ENCODE results near the gene KIAA1191.

DNA sequence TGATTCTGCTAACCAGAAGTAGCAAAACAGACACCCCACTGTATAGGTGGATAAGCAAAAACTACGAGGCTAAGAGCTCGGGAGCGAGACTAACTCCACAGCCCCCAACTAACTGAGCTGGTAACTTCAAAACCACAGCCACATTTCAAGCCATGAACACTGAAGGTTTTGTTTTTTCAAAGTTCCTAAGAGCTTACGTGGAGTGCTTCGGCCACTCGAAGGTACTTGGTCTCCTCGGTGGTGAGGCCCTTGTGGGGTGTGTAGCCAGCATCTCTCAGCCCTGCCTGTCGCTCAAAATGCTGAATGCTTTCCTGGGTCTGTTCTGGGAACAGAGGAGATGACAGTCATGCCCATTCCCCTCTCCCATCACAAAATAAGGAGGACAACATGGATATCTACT, 11.1 kb downstream of the KIAA1191 start:
- TF ChIP-seq, protein P1, sequence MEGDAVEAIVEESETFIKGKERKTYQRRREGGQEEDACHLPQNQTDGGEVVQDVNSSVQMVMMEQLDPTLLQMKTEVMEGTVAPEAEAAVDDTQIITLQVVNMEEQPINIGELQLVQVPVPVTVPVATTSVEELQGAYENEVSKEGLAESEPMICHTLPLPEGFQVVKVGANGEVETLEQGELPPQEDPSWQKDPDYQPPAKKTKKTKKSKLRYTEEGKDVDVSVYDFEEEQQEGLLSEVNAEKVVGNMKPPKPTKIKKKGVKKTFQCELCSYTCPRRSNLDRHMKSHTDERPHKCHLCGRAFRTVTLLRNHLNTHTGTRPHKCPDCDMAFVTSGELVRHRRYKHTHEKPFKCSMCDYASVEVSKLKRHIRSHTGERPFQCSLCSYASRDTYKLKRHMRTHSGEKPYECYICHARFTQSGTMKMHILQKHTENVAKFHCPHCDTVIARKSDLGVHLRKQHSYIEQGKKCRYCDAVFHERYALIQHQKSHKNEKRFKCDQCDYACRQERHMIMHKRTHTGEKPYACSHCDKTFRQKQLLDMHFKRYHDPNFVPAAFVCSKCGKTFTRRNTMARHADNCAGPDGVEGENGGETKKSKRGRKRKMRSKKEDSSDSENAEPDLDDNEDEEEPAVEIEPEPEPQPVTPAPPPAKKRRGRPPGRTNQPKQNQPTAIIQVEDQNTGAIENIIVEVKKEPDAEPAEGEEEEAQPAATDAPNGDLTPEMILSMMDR (conservative IDR thresholded peaks at IDR 0.05 in 1 of 2, IDR thresholded peaks at IDR 0.05 in 1 of 2; ENCODE audit: extremely low read depth in 1 of 2, insufficient read depth in 1 of 2, low read depth in 1 of 2, low read length in 2 of 2) = no peak
- TF ChIP-seq EZH2 (IDR thresholded peaks at IDR 0.05; ENCODE audit: borderline replicate concordance, low read length) = no peak
